Naive thymus-derived CD4-positive, alpha-beta T cell (primary cell): ENCODE data around the gene ZNF211. TPM values are rescaled to one million over a fixed set of nuclear protein-coding genes. Genes with fewer than 3 reads are reported as not detected.

ENCODE experiments used
- ATAC-seq: fragments of 150-1000 bp; cut with Tn5 transposase; 2 replicates; pipeline ENCODE4 v1.10.0; 2021; ENCODE audit warnings: mild to moderate bottlenecking, moderate library complexity
- CTCF ChIA-PET: fragments of 350-600 bp; sonication (Branson Sonifier 250); formaldehyde crosslinking; loops from one replicate; lab custom pipeline; 2021; ENCODE audit warnings: antibody characterized with exemption; lab: Charles Lee
- POLR2A ChIA-PET: fragments of 350-600 bp; sonication (Branson Sonifier 250); formaldehyde crosslinking; loops from one replicate; lab custom pipeline; 2021; ENCODE audit warnings: antibody characterized with exemption, inconsistent platforms; lab: Charles Lee
- DNase-seq, 9 donors: peaks; one replicate each; pipeline versions ENCODE4 v3.0.0 to v3.0.0-alpha.2; 2020 to 2022; ENCODE audit warnings: mixed read lengths in 1 of 9
- H3K27ac ChIP-seq: one replicate; pipeline ENCODE4 v1.7.0; 2013; ENCODE audit warnings: mild to moderate bottlenecking, low read depth, low read length, moderate library complexity
- H3K27me3 ChIP-seq, 2 donors: one replicate each; pipeline ENCODE4 v1.7.0; 2013; ENCODE audit warnings: low read length in 2 of 2, mild to moderate bottlenecking in 2 of 2, moderate library complexity in 2 of 2; ENCODE audit not compliant: control insufficient read depth in 2 of 2, insufficient read depth in 2 of 2
- H3K36me3 ChIP-seq, 3 experiments: 1 replicate in 2 of 3; 2 replicates in 1 of 3; pipeline ENCODE4 v1.7.0; 2013; ENCODE audit warnings: low read length in 3 of 3, mild to moderate bottlenecking in 3 of 3, moderate library complexity in 1 of 3; ENCODE audit not compliant: insufficient read depth in 3 of 3, control insufficient read depth in 2 of 3
- H3K4me1 ChIP-seq, 2 donors: one replicate each; pipeline ENCODE4 v1.7.0; 2013; ENCODE audit warnings: low read length in 2 of 2, mild to moderate bottlenecking in 2 of 2, moderate library complexity in 1 of 2; ENCODE audit not compliant: control insufficient read depth in 2 of 2, insufficient read depth in 2 of 2
- H3K4me3 ChIP-seq: 2 replicates; pipeline ENCODE4 v1.7.0; 2013; ENCODE audit warnings: mild to moderate bottlenecking, low read length
- H3K9me3 ChIP-seq, 3 experiments: 1 replicate in 2 of 3; 2 replicates in 1 of 3; pipeline ENCODE4 v1.7.0; 2013; ENCODE audit warnings: low read length in 3 of 3; ENCODE audit not compliant: control insufficient read depth in 2 of 3
- H3K27ac Mint-ChIP-seq, 9 donors: one replicate each; pipeline ENCODE4 v1.8.0; 2020 to 2022; ENCODE audit warnings: mixed read lengths in 9 of 9, mild to moderate bottlenecking in 8 of 9, moderate library complexity in 5 of 9, inconsistent platforms in 2 of 9
- H3K27me3 Mint-ChIP-seq, 5 donors: one replicate each; pipeline ENCODE4 v1.8.0; 2021 to 2022; ENCODE audit warnings: mixed read lengths in 5 of 5, mild to moderate bottlenecking in 1 of 5
- H3K36me3 Mint-ChIP-seq, 5 donors: one replicate each; pipeline ENCODE4 v1.8.0; 2020 to 2022; ENCODE audit warnings: mixed read lengths in 5 of 5, mild to moderate bottlenecking in 3 of 5, inconsistent platforms in 1 of 5
- H3K4me1 Mint-ChIP-seq, 7 donors: one replicate each; pipeline ENCODE4 v1.8.0; 2020 to 2022; ENCODE audit warnings: mixed read lengths in 7 of 7, mild to moderate bottlenecking in 3 of 7, inconsistent platforms in 1 of 7
- H3K4me3 Mint-ChIP-seq, 10 donors: one replicate each; pipeline ENCODE4 v1.8.0; 2020 to 2022; ENCODE audit warnings: mild to moderate bottlenecking in 10 of 10, mixed read lengths in 10 of 10, moderate library complexity in 6 of 10, inconsistent platforms in 2 of 10
- H3K9me3 Mint-ChIP-seq, 11 donors: one replicate each; pipeline ENCODE4 v1.8.0; 2020 to 2022; ENCODE audit warnings: mixed read lengths in 11 of 11, mild to moderate bottlenecking in 4 of 11, inconsistent platforms in 1 of 11, moderate library complexity in 1 of 11
- intact Hi-C, 2 donors: fragments of 100-400 bp; cut with micrococcal nuclease; formaldehyde crosslinking; loops; one replicate each; pipeline ENCODE4 v1.15.1; 2023
- polyA plus RNA-seq, 2 donors: library from polyadenylated mRNA; unstranded; fragments of 300-500 nt; fragmentation: Illumina TruSeq; gene quantifications; one replicate each; pipeline ENCODE4 v1.2.3, GENCODE V29; 2021
- total RNA-seq, 6 experiments: library from RNA in 5 of 6; stranded (reverse) in 5 of 6; gene quantifications; 1 replicate in 5 of 6; 2 replicates in 1 of 6; pipeline ENCODE4 v1.2.3 and lab custom pipeline; 2021 to 2026

The ZNF211 gene
- total RNA-seq (10 to 100 TPM; 18.0 to 56.7 (median 33.7) TPM), polyA plus RNA-seq (10 to 100 TPM; 15.1 to 27.9 TPM), total RNA-seq (lab: John Stamatoyannopoulos, UW) (56.5 reads per million, percentile 74 among the genes with 10 or more reads in this experiment)

GRCh38 chr19:57632987-57633831 lies at the start of gene ZNF211:
Gene ZNF211 (plus strand): TSS chr19:57633168. CDS start chr19:57633347, 179 bp downstream.
- H3K27me3 Mint-ChIP-seq: no peaks in the 10 kb centered on the region
- ChIA-PET POLR2A (interaction anchor here (0.6 to 2.5 kb wide), 9 partner anchors 11 to 369 kb away, joined by 3 to 16 read pairs (median 3); partner anchors contain the start of genes ZNF134, ZNF551, ZNF606 and ZNF671), CTCF (interaction anchor here (1.2 kb wide), 1 partner anchor 227 kb away, joined by 3 read pairs; no protein-coding TSS in a partner anchor)
- intact Hi-C loops: loop anchor here (1.0 to 5.0 kb wide), 24 partner anchors 19 to 807 kb away; partner anchors contain the start of genes ZNF134 (in 2 of the 2), ZNF17 (in 2 of the 2), ZNF416 (in 2 of the 2) and ZNF530 (in 2 of the 2)
- DNase-seq (peak; percentile 74 to 89 (median 86)), ATAC-seq (peak; percentile 100)
- H3K9me3 ChIP-seq: peaks cover 9 to 32% (median 10%) of the 10 kb centered on the region in 3 experiments
- H3K27me3 ChIP-seq: no peaks in the 10 kb centered on the region
- H3K4me1 ChIP-seq: peaks cover 3 to 13% of the 10 kb centered on the region in 2 donors
- peaks cover under 1 to 41% (median 7%) of the 10 kb centered on the region in 3 experiments for H3K36me3 ChIP-seq
- H3K4me3 ChIP-seq: peak within 1 kb of the TSS; percentile 87
- H3K36me3 Mint-ChIP-seq: peaks cover 39 to 55% (median 46%) of the 10 kb centered on the region in 5 donors
- H3K27ac ChIP-seq: peak within 1 kb of the TSS; percentile 90
- H3K9me3 Mint-ChIP-seq: peaks cover 16 to 64% (median 40%) of the 10 kb centered on the region in 11 donors
- peak within 1 kb of the TSS; percentile 87 to 97 (median 94) for H3K4me3 Mint-ChIP-seq
- H3K4me1 Mint-ChIP-seq: peaks cover 21 to 36% (median 28%) of the 10 kb centered on the region in 7 donors
- peak within 1 kb of the TSS; percentile 81 to 97 (median 89) for H3K27ac Mint-ChIP-seq

- H3K27ac Mint-ChIP-seq: peak within 1 kb of the TSS; percentile 76 to 95 (median 90)
- peaks cover 12 to 28% (median 24%) of the 10 kb centered on the region in 7 donors for H3K4me1 Mint-ChIP-seq
- CTCF ChIA-PET: interaction anchor here (0.6 kb wide), 1 partner anchor 33 kb away, joined by 3 read pairs; no protein-coding TSS in a partner anchor
- H3K4me1 ChIP-seq: peaks cover 10 to 12% of the 10 kb centered on the region in 2 donors
- ATAC-seq: peak; percentile 93
- H3K9me3 ChIP-seq: peaks cover 0 to 37% (median 18%) of the 10 kb centered on the region in 3 experiments
- H3K27me3 Mint-ChIP-seq: no peaks in the 10 kb centered on the region
- peaks cover 29 to 86% (median 60%) of the 10 kb centered on the region in 11 donors for H3K9me3 Mint-ChIP-seq
- no peaks in the 10 kb centered on the region for H3K27me3 ChIP-seq
- peak within 1 kb of the TSS; percentile 45 for H3K27ac ChIP-seq
- H3K4me3 Mint-ChIP-seq: peak within 1 kb of the TSS; percentile 89 to 99 (median 94)
- peaks cover 34 to 65% (median 47%) of the 10 kb centered on the region in 5 donors for H3K36me3 Mint-ChIP-seq
- H3K36me3 ChIP-seq: peaks cover 2 to 23% (median 6%) of the 10 kb centered on the region in 3 experiments
- POLR2A ChIA-PET: interaction anchor here (0.6 to 2.0 kb wide), 6 partner anchors 13 to 364 kb away, joined by 3 to 8 read pairs (median 4); partner anchors contain the start of genes ZNF134 and ZNF551
- DNase-seq: peak; percentile 61 to 91 (median 85)
- intact Hi-C loops: loop anchor here (1.0 to 5.0 kb wide), 5 partner anchors 16 to 341 kb away; partner anchors contain the start of genes ZNF134 (in 2 of the 2), ZNF530 (in 2 of the 2), ZNF551 (in 1 of the 2) and ZNF749 (in 1 of the 2)
- peak within 1 kb of the TSS; percentile 55 for H3K4me3 ChIP-seq
These were observed 49.2 kb upstream of the ZNF211 start, which contains the start of gene ZIK1 for GRCh38 chr19:57583521-57584416. Gene ZIK1 (plus strand): TSS chr19:57584145. CDS start chr19:57584357, 212 bp downstream.

GRCh38 chr19:57587529-57587928 lies 45.4 kb upstream of the ZNF211 start:
- H3K4me1 Mint-ChIP-seq: peaks cover 12 to 23% (median 19%) of the 10 kb centered on the region in 7 donors
- H3K9me3 Mint-ChIP-seq: peaks cover 35 to 97% (median 78%) of the 10 kb centered on the region in 11 donors
- H3K4me3 Mint-ChIP-seq: peak overlapping the region in 2 of 10 donors; percentile 21 to 63
- no peak for DNase-seq
- H3K36me3 Mint-ChIP-seq: peaks cover 55 to 82% (median 74%) of the 10 kb centered on the region in 5 donors
- Histone ChIP-seq H3K4me1 (peaks cover 7% of the 10 kb centered on the region in 2 donors), H3K27ac (no peak overlapping the region), H3K36me3 (peaks cover 6 to 53% (median 13%) of the 10 kb centered on the region in 3 experiments), H3K4me3 (no peak overlapping the region), H3K9me3 (peaks cover 9 to 75% (median 47%) of the 10 kb centered on the region in 3 experiments), H3K27me3 (no peaks in the 10 kb centered on the region)
- no peaks in the 10 kb centered on the region for H3K27me3 Mint-ChIP-seq
- H3K27ac Mint-ChIP-seq: no peak overlapping the region
- ATAC-seq: no peak
- ChIA-PET CTCF (no interaction called here), POLR2A (no interaction called here)
- intact Hi-C loops: no loop called here

- Histone ChIP-seq H3K27ac (peak overlapping the region; percentile 69), H3K4me3 (peak overlapping the region; percentile 87), H3K27me3 (no peaks in the 10 kb centered on the region), H3K9me3 (peaks cover 0 to 31% (median 0%) of the 10 kb centered on the region in 3 experiments), H3K36me3 (peaks cover 0 to 27% (median under 1%) of the 10 kb centered on the region in 3 experiments), H3K4me1 (peaks cover 10% of the 10 kb centered on the region in 2 donors)
- POLR2A ChIA-PET: interaction anchor here (1.9 kb wide), 1 partner anchor 15 kb away, joined by 11 read pairs; the partner anchor contains the start of gene ZNF134
- Mint-ChIP-seq H3K27ac (peak overlapping the region in 8 of 9 donors; percentile 51 to 90 (median 81)), H3K4me1 (peaks cover 14 to 28% (median 22%) of the 10 kb centered on the region in 7 donors), H3K9me3 (peaks cover 21 to 68% (median 43%) of the 10 kb centered on the region in 11 donors), H3K36me3 (peaks cover 26 to 43% (median 38%) of the 10 kb centered on the region in 5 donors), H3K4me3 (peak overlapping the region; percentile 71 to 92 (median 89)), H3K27me3 (no peaks in the 10 kb centered on the region)
- ATAC-seq (no peak), DNase-seq (no peak)
- CTCF ChIA-PET: no interaction called here
- intact Hi-C loops: loop anchor here (1.0 to 5.0 kb wide), 6 partner anchors 15 to 34 kb away; partner anchors contain the start of genes ZIK1 (in 2 of the 2), ZNF134 (in 2 of the 2), ZNF211 (in 2 of the 2) and ZNF416 (in 1 of the 2)
These were observed 33.6 kb upstream of the ZNF211 start for GRCh38 chr19:57599377-57599760.

GRCh38 chr19:57599761-57600383 lies 33.1 kb upstream of the ZNF211 start, which contains the start of gene ZNF530:
Gene ZNF530 (plus strand): TSS chr19:57599885. CDS start chr19:57604346, 4,461 bp downstream.
- Histone ChIP-seq H3K4me3 (peak within 1 kb of the TSS; percentile 87), H3K27ac (peak within 1 kb of the TSS; percentile 69), H3K4me1 (peaks cover 10% of the 10 kb centered on the region in 2 donors), H3K27me3 (no peaks in the 10 kb centered on the region), H3K9me3 (peaks cover 0 to 32% (median 0%) of the 10 kb centered on the region in 3 experiments), H3K36me3 (peaks cover 0 to 32% (median 5%) of the 10 kb centered on the region in 3 experiments)
- peaks cover 26 to 68% (median 44%) of the 10 kb centered on the region in 11 donors for H3K9me3 Mint-ChIP-seq
- ATAC-seq (peak; percentile 97), DNase-seq (peak; percentile 61 to 81 (median 73))
- CTCF ChIA-PET: no interaction called here
- H3K36me3 Mint-ChIP-seq: peaks cover 31 to 45% (median 43%) of the 10 kb centered on the region in 5 donors
- POLR2A ChIA-PET: interaction anchor here (1.2 to 1.9 kb wide), 2 partner anchors 14 to 21 kb away, joined by 3 to 11 read pairs; partner anchors contain the start of genes ZNF134 and ZNF416
- H3K27ac Mint-ChIP-seq: peak within 1 kb of the TSS in 8 of 9 donors; percentile 51 to 90 (median 81)
- no peaks in the 10 kb centered on the region for H3K27me3 Mint-ChIP-seq
- peak within 1 kb of the TSS; percentile 71 to 92 (median 89) for H3K4me3 Mint-ChIP-seq
- peaks cover 14 to 28% (median 22%) of the 10 kb centered on the region in 7 donors for H3K4me1 Mint-ChIP-seq
- intact Hi-C loops: loop anchor here (1.0 to 5.0 kb wide), 7 partner anchors 14 to 316 kb away; partner anchors contain the start of genes ZIK1 (in 2 of the 2), ZNF134 (in 2 of the 2), ZNF211 (in 2 of the 2) and ZNF416 (in 1 of the 2)
